Nephron progenitor cell (in vitro differentiated cells): ENCODE data around the gene MAPKAPK2.

ENCODE experiments used
- DNase-seq: peaks from one replicate; pipeline ENCODE4 v3.0.0; 2021
- H3K27ac Mint-ChIP-seq: 2 replicates; pipeline ENCODE4 v1.8.0; 2021; ENCODE audit warnings: mild to moderate bottlenecking, moderate library complexity, mixed read lengths
- H3K27me3 Mint-ChIP-seq: 2 replicates; pipeline ENCODE4 v1.8.0; 2021; ENCODE audit warnings: mild to moderate bottlenecking, low read depth, mixed read lengths; ENCODE audit not compliant: poor library complexity
- H3K36me3 Mint-ChIP-seq: 2 replicates; pipeline ENCODE4 v1.8.0; 2021; ENCODE audit warnings: low read depth, mixed read lengths
- H3K4me1 Mint-ChIP-seq: 2 replicates; pipeline ENCODE4 v1.8.0; 2021; ENCODE audit warnings: mixed read lengths
- H3K4me3 Mint-ChIP-seq: 2 replicates; pipeline ENCODE4 v1.8.0; 2021; ENCODE audit warnings: mild to moderate bottlenecking, moderate library complexity, mixed read lengths
- H3K9me3 Mint-ChIP-seq: 2 replicates; pipeline ENCODE4 v1.8.0; 2021; ENCODE audit warnings: mild to moderate bottlenecking, moderate library complexity, mixed read lengths
- CTCF ChIP-seq: fragments of 200-600 bp; sonication (generic); IDR thresholded peaks from 2 replicates; pipeline ENCODE4 v1.5.0; 2021; ENCODE audit warnings: antibody characterized with exemption

MAPKAPK2 gene

GRCh38 chr1:206681359-206681758, 3.3 kb upstream of the MAPKAPK2 start:
- Mint-ChIP-seq H3K27ac (no peak overlapping the region), H3K4me1 (peaks cover 19% of the 10 kb centered on the region), H3K36me3 (no peaks in the 10 kb centered on the region), H3K4me3 (no peak overlapping the region), H3K27me3 (peaks cover 51% of the 10 kb centered on the region), H3K9me3 (no peaks in the 10 kb centered on the region)
- no peak for TF ChIP-seq CTCF
- DNase-seq: no peak

GRCh38 chr1:206682111-206682510, 2.6 kb upstream of the MAPKAPK2 start:
- no peak for TF ChIP-seq CTCF
- DNase-seq: no peak
- H3K27me3 Mint-ChIP-seq: peaks cover 51% of the 10 kb centered on the region
- H3K9me3 Mint-ChIP-seq: no peaks in the 10 kb centered on the region
- H3K27ac Mint-ChIP-seq: no peak overlapping the region
- H3K4me3 Mint-ChIP-seq: no peak overlapping the region
- peaks cover 22% of the 10 kb centered on the region for H3K4me1 Mint-ChIP-seq
- no peaks in the 10 kb centered on the region for H3K36me3 Mint-ChIP-seq

GRCh38 chr1:206683313-206683712, 1.4 kb upstream of the MAPKAPK2 start:
- H3K27ac Mint-ChIP-seq: no peak overlapping the region
- H3K4me3 Mint-ChIP-seq: no peak overlapping the region
- no peak for TF ChIP-seq CTCF
- H3K27me3 Mint-ChIP-seq: peaks cover 47% of the 10 kb centered on the region
- H3K36me3 Mint-ChIP-seq: no peaks in the 10 kb centered on the region
- no peak for DNase-seq
- H3K4me1 Mint-ChIP-seq: peaks cover 34% of the 10 kb centered on the region
- H3K9me3 Mint-ChIP-seq: no peaks in the 10 kb centered on the region

GRCh38 chr1:206684003-206684402, 702 bp upstream of the MAPKAPK2 start:
- Mint-ChIP-seq H3K36me3 (no peaks in the 10 kb centered on the region), H3K27me3 (peaks cover 43% of the 10 kb centered on the region), H3K4me3 (peak overlapping the region; percentile 87), H3K9me3 (no peaks in the 10 kb centered on the region), H3K27ac (no peak overlapping the region), H3K4me1 (peaks cover 41% of the 10 kb centered on the region)
- TF ChIP-seq CTCF: no peak
- DNase-seq: no peak

GRCh38 chr1:206685334-206685768, 646 bp downstream of the MAPKAPK2 start:
- Mint-ChIP-seq H3K9me3 (no peaks in the 10 kb centered on the region), H3K4me1 (peaks cover 55% of the 10 kb centered on the region), H3K27ac (peak overlapping the region; percentile 95), H3K27me3 (peaks cover 34% of the 10 kb centered on the region), H3K36me3 (no peaks in the 10 kb centered on the region), H3K4me3 (peak overlapping the region; percentile 94)
- DNase-seq: peak; percentile 57
- TF ChIP-seq CTCF: no peak

GRCh38 chr1:206685769-206686477, 1.2 kb downstream of the MAPKAPK2 start:
- no peak for TF ChIP-seq CTCF
- Mint-ChIP-seq H3K4me1 (peaks cover 60% of the 10 kb centered on the region), H3K27ac (peak overlapping the region; percentile 94), H3K4me3 (peak overlapping the region; percentile 94), H3K27me3 (peaks cover 34% of the 10 kb centered on the region), H3K36me3 (no peaks in the 10 kb centered on the region), H3K9me3 (no peaks in the 10 kb centered on the region)
- peak; percentile 65 for DNase-seq
